HG03460 (cell line): Measurements from ENCODE around the gene CPNE1.
"Not testable (repeated sequence)": the region's sequence is repeated elsewhere in the genome, so short reads cannot be mapped to it uniquely, and the experiment has no call there.

Experiments used
- ATAC-seq: cut with Tn5 transposase; IDR thresholded peaks from one replicate; pipeline ENCODE4 v1.9.1; 2021; ENCODE audit not compliant: unreplicated experiment

CPNE1 gene

GRCh38 chr20:35698298-35699126, 33.8 kb upstream of the CPNE1 start:
- peak; percentile 30 for ATAC-seq

GRCh38 chr20:35697696-35698297, 33.1 kb upstream of the CPNE1 start:
- no peak for ATAC-seq

- ATAC-seq = no peak
Measured at GRCh38 chr20:35695978-35696377, 31.3 kb upstream of the CPNE1 start.

GRCh38 chr20:35695245-35695749, 30.6 kb upstream of the CPNE1 start:
- no peak for ATAC-seq

DNA sequence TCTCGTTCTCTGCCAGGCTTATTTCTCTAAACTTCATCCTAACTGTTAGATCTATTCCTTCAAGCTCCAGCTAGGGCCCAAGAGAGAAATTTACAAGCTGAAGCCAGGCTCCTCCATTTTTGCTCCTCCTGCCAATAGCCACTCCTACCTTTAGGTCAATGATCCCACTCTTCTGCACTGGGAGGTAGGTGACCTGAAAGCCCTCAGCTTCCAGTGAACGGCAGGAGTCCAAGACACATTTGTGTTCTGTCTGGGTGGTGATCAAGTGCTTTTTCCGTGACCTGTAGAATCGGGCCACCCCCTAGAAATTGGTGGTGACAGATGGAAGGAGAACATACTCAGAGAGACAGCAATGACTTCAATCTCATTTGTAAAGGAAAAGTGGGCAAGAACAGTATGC, 25.6 kb upstream of the CPNE1 start:
- ATAC-seq = no peak

- ATAC-seq = not testable (repeated sequence)
Measured at GRCh38 chr20:35686872-35687271, 22.2 kb upstream of the CPNE1 start.

GRCh38 chr20:35685368-35685767, 20.7 kb upstream of the CPNE1 start:
- ATAC-seq = not testable (repeated sequence)

- ATAC-seq = no peak
Measured at GRCh38 chr20:35681960-35682359, 17.3 kb upstream of the CPNE1 start.

DNA sequence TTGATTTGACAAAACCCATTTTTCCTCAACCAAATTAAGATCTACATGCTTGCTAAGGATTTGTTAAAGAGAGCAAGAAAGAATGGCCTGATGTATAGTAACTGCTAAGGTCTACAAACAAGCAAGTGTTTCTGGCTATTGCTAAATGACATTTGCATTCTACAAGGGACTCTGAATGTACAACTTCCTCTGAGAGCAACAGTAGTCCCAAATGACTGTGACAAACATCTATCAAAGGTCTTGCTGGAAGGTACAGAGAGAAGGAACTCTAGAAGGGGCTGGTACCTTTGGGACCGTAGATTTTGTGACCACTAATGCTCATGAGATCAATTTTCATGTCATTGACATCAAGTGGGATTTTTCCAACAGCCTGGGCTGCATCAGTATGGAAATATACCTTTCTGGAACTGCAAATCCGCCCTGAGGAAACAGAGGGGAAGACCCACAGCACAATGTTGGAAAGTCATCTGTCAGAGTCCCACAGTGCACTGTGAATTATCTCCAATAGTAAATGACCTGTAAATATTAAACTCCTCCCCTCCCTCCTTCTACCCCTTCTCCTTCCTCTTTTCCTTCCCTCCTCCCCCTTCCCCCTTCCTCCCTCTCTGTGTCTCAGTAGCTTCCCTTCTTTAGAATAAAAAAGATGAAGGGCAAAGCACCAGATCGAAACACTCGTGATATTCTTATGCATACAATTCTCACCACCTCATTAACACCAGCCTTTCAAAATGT, 15.9 kb upstream of the CPNE1 start:
- ATAC-seq = no peak

GRCh38 chr20:35674921-35675320, 10.2 kb upstream of the CPNE1 start:
- no peak for ATAC-seq

- no peak for ATAC-seq
Measured at GRCh38 chr20:35673884-35674283, 9.2 kb upstream of the CPNE1 start.

GRCh38 chr20:35669681-35670080, 5.0 kb upstream of the CPNE1 start:
- no peak for ATAC-seq

DNA sequence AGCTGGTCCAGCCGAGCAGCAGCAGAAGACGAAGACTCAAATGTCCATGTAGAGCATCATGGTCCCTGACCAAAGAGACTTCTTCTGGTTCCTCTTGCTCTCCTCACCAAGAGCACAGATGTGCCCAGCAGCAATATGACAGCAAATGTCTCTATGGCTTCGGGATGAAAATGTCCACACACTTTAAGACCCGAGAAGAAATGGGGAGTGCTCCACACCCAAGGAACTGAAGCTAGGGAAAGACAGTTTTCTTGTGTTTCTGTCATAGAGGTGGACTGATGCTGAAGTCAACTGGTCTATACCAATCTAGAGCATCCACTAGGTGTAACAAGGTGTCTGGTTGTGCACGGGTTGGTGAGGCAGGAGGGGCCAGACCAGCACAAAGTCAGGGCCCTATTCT, 4.5 kb upstream of the CPNE1 start:
- ATAC-seq = no peak

DNA sequence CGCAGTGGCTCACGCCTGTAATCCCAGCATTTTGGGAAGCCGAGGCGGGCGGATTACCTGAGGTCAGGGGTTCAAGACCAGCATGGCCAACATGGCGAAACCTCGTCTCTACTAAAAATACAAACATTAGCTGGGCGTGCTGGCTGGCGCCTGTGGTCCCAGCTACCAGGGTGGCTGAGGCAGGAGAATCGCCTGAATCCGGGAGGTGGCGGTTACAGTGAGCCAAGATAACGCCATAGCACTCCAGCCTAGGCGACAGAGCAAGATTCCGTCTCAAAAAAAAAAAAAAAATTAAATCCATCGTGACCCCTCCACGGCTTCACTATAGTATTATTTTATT, 1.2 kb upstream of the CPNE1 start:
- ATAC-seq = no peak

DNA sequence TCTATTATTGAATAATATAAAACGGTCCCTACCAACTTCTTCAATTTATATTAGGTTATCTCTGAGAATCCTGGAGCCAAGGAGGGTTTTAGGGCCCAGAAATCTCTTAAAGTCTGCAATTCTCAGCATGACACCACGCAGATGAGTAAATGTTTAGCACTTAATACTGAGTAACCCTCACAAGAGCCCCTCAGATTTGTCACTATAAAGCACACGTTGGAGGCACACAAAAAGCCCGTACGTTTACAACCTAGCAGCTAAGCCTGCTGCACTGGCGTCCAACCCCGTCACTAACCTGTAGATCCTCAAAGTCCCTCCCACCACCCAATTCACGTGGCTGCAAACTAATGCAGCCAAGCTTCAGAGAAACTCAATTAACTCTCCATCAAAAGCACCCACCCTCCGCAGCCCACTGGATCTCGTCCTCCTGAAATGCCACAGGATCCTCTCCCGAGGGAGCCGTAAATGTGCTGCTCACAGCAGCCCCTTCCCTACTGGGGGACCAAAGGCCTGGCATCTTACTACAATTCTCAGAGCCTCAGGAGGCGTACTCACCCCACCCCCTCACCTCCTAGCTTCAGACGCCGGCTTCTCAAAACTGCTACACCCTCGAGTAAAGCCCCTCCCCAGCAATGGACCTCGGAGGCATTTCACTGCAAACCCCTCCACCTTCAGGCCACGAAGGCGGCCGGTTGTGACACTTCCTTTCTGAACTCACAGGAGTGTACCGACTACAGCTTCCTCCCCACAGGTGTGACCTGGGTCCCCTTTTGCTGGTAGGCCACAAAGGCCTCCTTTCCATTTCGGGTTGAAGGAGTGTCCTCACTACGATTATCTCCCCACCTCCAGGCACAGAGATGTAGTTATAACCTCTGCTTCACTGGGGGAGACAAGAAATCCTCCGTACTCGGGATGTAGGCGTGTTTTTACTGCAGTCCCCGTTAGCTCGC, 909 bp downstream of the CPNE1 start:
- peak; percentile 27 for ATAC-seq

GRCh38 chr20:35662551-35662950, 2.1 kb downstream of the CPNE1 start:
- ATAC-seq = no peak

- no peak for ATAC-seq
Measured at GRCh38 chr20:35661908-35662307, 2.8 kb downstream of the CPNE1 start.

DNA sequence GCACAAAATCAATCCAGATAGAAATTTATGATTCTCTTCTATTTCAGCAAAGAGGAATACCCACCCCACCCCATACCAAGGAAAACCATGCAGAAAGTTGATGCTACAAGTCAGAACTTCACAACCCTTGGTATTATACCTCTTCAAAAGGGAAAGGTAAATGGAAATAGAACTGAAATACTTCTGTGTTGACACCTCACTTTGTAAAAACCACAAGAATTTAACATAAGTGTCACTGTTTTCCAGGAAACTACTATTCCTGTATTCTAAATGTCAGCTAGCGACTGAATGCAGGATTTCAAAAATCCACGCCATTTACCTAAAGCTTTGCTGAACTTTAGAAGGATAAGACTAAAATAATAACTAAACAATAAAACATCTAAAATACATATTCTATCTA, 3.6 kb downstream of the CPNE1 start:
- ATAC-seq = no peak

DNA sequence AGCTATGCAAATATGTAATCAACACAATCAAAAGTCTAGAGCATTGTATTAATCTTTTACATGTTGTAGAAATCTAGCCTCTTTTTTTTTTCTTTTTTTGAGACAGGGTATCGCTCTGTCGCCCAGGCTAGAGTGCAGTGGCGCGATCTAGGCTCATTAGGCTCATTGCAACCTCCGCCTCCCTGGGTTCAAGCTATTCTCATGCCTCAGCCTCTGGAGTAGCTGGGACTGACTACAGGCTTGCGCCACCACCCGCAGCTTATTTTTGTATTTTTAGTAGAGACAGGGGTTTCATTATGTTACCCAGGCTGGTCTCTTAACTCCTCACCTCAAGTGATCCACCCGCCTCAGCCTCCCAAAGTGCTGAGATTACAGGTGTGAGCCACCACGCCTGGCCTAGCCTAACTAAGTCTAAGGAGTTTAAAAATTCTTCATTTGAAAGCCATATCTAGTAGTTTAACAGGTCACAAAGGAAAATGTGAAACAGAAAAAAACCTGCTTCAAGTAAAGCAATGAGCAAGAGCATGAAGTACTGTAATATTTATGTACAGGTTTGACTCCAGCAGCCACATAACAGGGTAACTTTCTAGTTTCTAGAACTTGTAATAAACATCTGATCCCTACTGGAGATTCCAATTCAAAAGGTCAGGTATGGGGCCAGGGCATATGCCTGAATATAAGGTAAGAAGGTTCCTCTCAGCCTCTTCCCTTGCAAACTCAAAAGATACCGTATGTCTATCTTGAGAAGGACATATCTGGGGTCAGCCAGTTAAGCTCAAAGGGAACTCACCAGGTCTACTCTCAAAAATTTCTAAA, 4.4 kb downstream of the CPNE1 start:
- ATAC-seq = no peak

DNA sequence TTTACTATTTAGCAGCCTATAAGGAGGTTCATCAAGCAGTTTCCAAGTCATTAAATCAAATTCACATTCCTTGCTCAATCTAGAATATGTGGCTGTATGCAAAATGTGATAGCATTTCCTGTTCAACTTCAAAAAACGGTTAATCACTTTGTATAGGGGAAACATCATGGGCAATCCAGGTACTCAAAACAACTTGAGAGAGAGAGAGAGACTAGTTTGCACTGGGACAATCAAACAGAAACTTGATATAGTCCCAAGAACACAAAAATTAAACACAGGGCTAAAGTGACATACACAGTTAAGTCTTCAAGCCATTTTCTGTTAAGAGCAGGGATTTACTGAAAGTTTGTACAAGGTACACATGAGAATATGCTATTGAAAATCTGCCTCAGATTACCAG, 7.4 kb downstream of the CPNE1 start:
- no peak for ATAC-seq
